ENCODE results near the gene SCARF2.

GRCh38 chr22:20386972-20387371, 50.7 kb downstream of the SCARF2 start:
- no peak for TF ChIP-seq HNF4G (IDR thresholded peaks at IDR 0.05)
- no peak for TF ChIP-seq RAD21 (IDR thresholded peaks at IDR 0.05)
- no peak for TF ChIP-seq CTCF (IDR thresholded peaks at IDR 0.05; ENCODE audit: low read depth, low read length, missing input control)
- no peak for TF ChIP-seq GABPA (IDR thresholded peaks at IDR 0.05 in 1 of 2, conservative IDR thresholded peaks at IDR 0.05 in 1 of 2)
- TF ChIP-seq RXRA (IDR thresholded peaks at IDR 0.05) = no peak
- no peak for TF ChIP-seq ZBTB33 (IDR thresholded peaks at IDR 0.05)
- TF ChIP-seq TAF1 (conservative IDR thresholded peaks at IDR 0.05) = no peak
- TF ChIP-seq, protein P1, sequence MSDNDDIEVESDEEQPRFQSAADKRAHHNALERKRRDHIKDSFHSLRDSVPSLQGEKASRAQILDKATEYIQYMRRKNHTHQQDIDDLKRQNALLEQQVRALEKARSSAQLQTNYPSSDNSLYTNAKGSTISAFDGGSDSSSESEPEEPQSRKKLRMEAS (IDR thresholded peaks at IDR 0.05) = no peak
- no peak for TF ChIP-seq YY1 (IDR thresholded peaks at IDR 0.05)
- no peak for TF ChIP-seq JUND (IDR thresholded peaks at IDR 0.05)
